Body of pancreas (tissue), 4 donors: ENCODE data around the gene METTL24. TPM values are rescaled to one million over a fixed set of nuclear protein-coding genes. Genes with fewer than 3 reads are reported as not detected.

Source experiments
- ATAC-seq: fragments of 150-250 bp; one replicate; pipeline ENCODE4 v1.9.1; 2016
- DNase-seq, 4 donors: peaks; one replicate each; pipeline ENCODE4 v3.0.0-alpha.2; 2019
- H3K27ac ChIP-seq, 4 donors: fragments of 200-600 bp; sonication (generic); 1 replicate in 3 of 4; 2 replicates in 1 of 4; pipeline versions ENCODE4 v1.5.1 to v1.6.1; 2016 to 2019; ENCODE audit warnings: mild to moderate bottlenecking in 1 of 4, mixed read lengths in 1 of 4, moderate library complexity in 1 of 4
- H3K27me3 ChIP-seq, 2 donors: fragments of 200-600 bp; sonication (generic); one replicate each; pipeline ENCODE4 v1.6.0; 2016; ENCODE audit warnings: mild to moderate bottlenecking in 1 of 2
- H3K36me3 ChIP-seq, 2 donors: fragments of 200-600 bp; sonication (generic); replicated peaks in 1 of 2; 2 replicates each; pipeline ENCODE4 v1.5.1; 2016; ENCODE audit warnings: low read depth in 2 of 2; ENCODE audit not compliant: insufficient read depth in 1 of 2
- H3K4me1 ChIP-seq: fragments of 200-600 bp; sonication (generic); one replicate; pipeline ENCODE4 v1.6.0; 2016
- H3K4me3 ChIP-seq, 2 donors: fragments of 200-600 bp; sonication (generic); 1 replicate in 1 of 2; 2 replicates in 1 of 2; pipeline ENCODE4 v1.5.1; 2016 to 2019
- H3K9me3 ChIP-seq, 3 donors: fragments of 200-600 bp; sonication (generic); 1 replicate in 2 of 3; 2 replicates in 1 of 3; pipeline ENCODE4 v1.5.1; 2016
- CTCF ChIP-seq, 7 experiments: fragments of 450-650 bp in 4 of 7; fragments of 200-600 bp in 3 of 7; sonication (generic) in 3 of 7; IDR thresholded peaks; one replicate each; pipeline ENCODE4 v1.5.1; 2016 to 2019; ENCODE audit warnings: antibody characterized with exemption in 7 of 7
- POLR2A ChIP-seq, 3 donors: fragments of 450-650 bp; IDR thresholded peaks; one replicate each; pipeline ENCODE4 v1.6.1; 2016; ENCODE audit warnings: antibody characterized with exemption in 3 of 3, mild to moderate bottlenecking in 2 of 3
- WGBS, 2 donors: methylation state at CpG; one replicate each; pipeline ENCODE4 v1.1.5; 2017; 5-methylcytosine and 5-hydroxymethylcytosine counted together
- intact Hi-C: fragments of 100-400 bp; cut with DNase I; formaldehyde crosslinking; loops from one replicate; pipeline ENCODE4 v1.15.1; 2023
- total RNA-seq, 2 donors: library from RNA; depleted of rRNA; stranded (reverse); fragments of >200 nt; gene quantifications; one replicate each; pipeline ENCODE4 v1.1.0, GENCODE V29; 2016

Gene METTL24
- total RNA-seq, 2 donors from 2014 or later = 2.3 to 4.0 TPM

GRCh38 chr6:110366256-110366655 is 8.1 kb upstream of the METTL24 start:
- 66% methylated on average over 2 of the region's 2 CpGs for WGBS, 2 donors
- no peak overlapping the region for H3K4me3 ChIP-seq
- no peaks in the 10 kb centered on the region for H3K36me3 ChIP-seq
- H3K27me3 ChIP-seq = no peaks in the 10 kb centered on the region
- no peak overlapping the region for H3K27ac ChIP-seq
- H3K4me1 ChIP-seq = no peaks in the 10 kb centered on the region
- no peaks in the 10 kb centered on the region for H3K9me3 ChIP-seq
- intact Hi-C loops = no loop called here
- TF ChIP-seq CTCF (IDR thresholded peaks at IDR 0.05) = no peak
- no peak for TF ChIP-seq POLR2A (IDR thresholded peaks at IDR 0.05)
- ATAC-seq (no peak), DNase-seq (peak in 3 of 4 donors; percentile 31 to 37 (median 33))

GRCh38 chr6:110364364-110365105 is 6.4 kb upstream of the METTL24 start:
- no peak overlapping the region for H3K27ac ChIP-seq

GRCh38 chr6:110363748-110364147 is 5.6 kb upstream of the METTL24 start:
- DNase-seq = no peak
- TF ChIP-seq CTCF (IDR thresholded peaks at IDR 0.05) = no peak
- intact Hi-C loops = no loop called here

More at GRCh38 chr6:110364364-110365105, 6.4 kb upstream of the METTL24 start:
- H3K9me3 ChIP-seq = no peaks in the 10 kb centered on the region
- H3K27me3 ChIP-seq = no peaks in the 10 kb centered on the region
- H3K36me3 ChIP-seq = no peaks in the 10 kb centered on the region
- no peak overlapping the region for H3K4me3 ChIP-seq
- 73 to 77% methylated on average over 5 of the region's 5 CpGs for WGBS, 2 donors
- intact Hi-C loops = no loop called here
- H3K4me1 ChIP-seq = peaks cover 4% of the 10 kb centered on the region
- TF ChIP-seq CTCF (IDR thresholded peaks at IDR 0.05) = no peak
- TF ChIP-seq POLR2A (IDR thresholded peaks at IDR 0.05) = no peak
- ATAC-seq (no peak), DNase-seq (no peak)

GRCh38 chr6:110360676-110361075 is 2.5 kb upstream of the METTL24 start:
- 23 to 35% methylated on average over 3 of the region's 3 CpGs for WGBS, 2 donors
- Histone ChIP-seq H3K4me1 (peaks cover 30% of the 10 kb centered on the region), H3K9me3 (no peaks in the 10 kb centered on the region), H3K4me3 (no peak overlapping the region), H3K36me3 (no peaks in the 10 kb centered on the region), H3K27me3 (no peaks in the 10 kb centered on the region), H3K27ac (peak overlapping the region in 3 of 4 donors; percentile 37 to 83 (median 72))
- intact Hi-C loops = no loop called here
- DNase-seq (peak in 1 of 4 donors; percentile 19), ATAC-seq (peak; percentile 54)
- TF ChIP-seq CTCF (IDR thresholded peaks at IDR 0.05) (no peak), POLR2A (IDR thresholded peaks at IDR 0.05) (no peak)

More at GRCh38 chr6:110363748-110364147, 5.6 kb upstream of the METTL24 start:
- Histone ChIP-seq H3K9me3 (no peaks in the 10 kb centered on the region), H3K4me1 (peaks cover 11% of the 10 kb centered on the region), H3K27me3 (no peaks in the 10 kb centered on the region), H3K4me3 (no peak overlapping the region), H3K36me3 (no peaks in the 10 kb centered on the region), H3K27ac (no peak overlapping the region)
- no peak for ATAC-seq
- WGBS, 2 donors = 92% methylated on average over 3 of the region's 3 CpGs

GRCh38 chr6:110359556-110359955 is 1.4 kb upstream of the METTL24 start:
- peaks cover 36% of the 10 kb centered on the region for H3K4me1 ChIP-seq
- WGBS, 2 donors = 73 to 75% methylated on average over 5 of the region's 5 CpGs
- H3K36me3 ChIP-seq = no peaks in the 10 kb centered on the region
- H3K27ac ChIP-seq = peak overlapping the region in 3 of 4 donors; percentile 79 to 83 (median 83)
- H3K27me3 ChIP-seq = no peaks in the 10 kb centered on the region
- ATAC-seq (no peak), DNase-seq (no peak)
- H3K9me3 ChIP-seq = no peaks in the 10 kb centered on the region
- H3K4me3 ChIP-seq = no peak overlapping the region
- intact Hi-C loops = no loop called here
- TF ChIP-seq CTCF (IDR thresholded peaks at IDR 0.05) = no peak
- TF ChIP-seq POLR2A (IDR thresholded peaks at IDR 0.05) = no peak
